Smooth muscle cell (in vitro differentiated cells): Measurements from ENCODE around the gene TMEM167B. TPM values are rescaled to one million over a fixed set of nuclear protein-coding genes. Genes with fewer than 3 reads are reported as not detected.

ENCODE experiments used
- DNase-seq: peaks from one replicate; lab custom pipeline; 2025; ENCODE audit not compliant: unreplicated experiment; lab: John Stamatoyannopoulos, UW
- H2AFZ ChIP-seq: fragments of 200-600 bp; sonication (generic); 2 replicates; pipeline ENCODE4 v1.6.0; 2016; ENCODE audit warnings: antibody characterized with exemption, low read depth, mild to moderate bottlenecking
- H3F3A ChIP-seq: fragments of 200-600 bp; sonication (generic); 2 replicates; pipeline ENCODE4 v1.6.0; 2017; ENCODE audit warnings: antibody characterized with exemption, low read depth
- H3K27ac ChIP-seq: fragments of 200-600 bp; sonication (generic); 2 replicates; pipeline ENCODE4 v1.5.1; 2016; ENCODE audit warnings: low read depth, mild to moderate bottlenecking
- H3K27me3 ChIP-seq: fragments of 200-600 bp; sonication (generic); 2 replicates; pipeline ENCODE4 v1.6.1; 2016; ENCODE audit warnings: low read depth, mild to moderate bottlenecking
- H3K36me3 ChIP-seq: fragments of 200-600 bp; sonication (generic); 2 replicates; pipeline ENCODE4 v1.5.1; 2016; ENCODE audit warnings: low read depth
- H3K4me1 ChIP-seq: fragments of 200-600 bp; sonication (generic); 2 replicates; pipeline ENCODE4 v1.5.1; 2016; ENCODE audit warnings: low read depth
- H3K4me2 ChIP-seq: fragments of 200-600 bp; sonication (generic); 2 replicates; pipeline ENCODE4 v1.6.0; 2016; ENCODE audit warnings: mild to moderate bottlenecking
- H3K4me3 ChIP-seq: fragments of 200-600 bp; sonication (generic); 2 replicates; pipeline ENCODE4 v1.5.1; 2016; ENCODE audit warnings: mild to moderate bottlenecking
- H3K79me2 ChIP-seq: fragments of 200-600 bp; sonication (generic); 2 replicates; pipeline ENCODE4 v1.6.0; 2016; ENCODE audit warnings: low read depth, mild to moderate bottlenecking
- H3K9ac ChIP-seq: fragments of 200-600 bp; sonication (generic); 2 replicates; pipeline ENCODE4 v1.6.0; 2016; ENCODE audit warnings: low read depth
- H3K9me3 ChIP-seq: fragments of 200-600 bp; sonication (generic); replicated peaks from 2 replicates; pipeline ENCODE4 v1.5.1; 2016; ENCODE audit warnings: low read depth
- H4K20me1 ChIP-seq: fragments of 200-600 bp; sonication (generic); 2 replicates; pipeline ENCODE4 v1.6.0; 2016; ENCODE audit warnings: low read depth
- WGBS: methylation state at CpG from one replicate; pipeline ENCODE4 v1.1.7; 2016; ENCODE audit warnings: low lambda C conversion rate; 5-methylcytosine and 5-hydroxymethylcytosine counted together
- polyA plus RNA-seq: library from polyadenylated mRNA; unstranded; fragments of >200 nt; fragmentation: Nextera tagmentation; extraction: Ambion mirVana; gene quantifications from 2 replicates; pipeline ENCODE4 v1.2.1, GENCODE V29; 2016
- total RNA-seq: library from RNA; depleted of rRNA; stranded (reverse); fragments of >200 nt; gene quantifications from 2 replicates; pipeline ENCODE4 v1.2.3, GENCODE V29; 2014
- TF ChIP-seq, protein P1 (sequence below): fragments of 200-600 bp; sonication (generic); IDR thresholded peaks from 2 replicates; pipeline ENCODE4 v1.5.1; 2017; ENCODE audit warnings: borderline replicate concordance, mild to moderate bottlenecking, antibody characterized with exemption; ENCODE audit not compliant: insufficient read depth, poor library complexity, severe bottlenecking

TMEM167B gene
- total and polyA plus RNA-seq, 2 experiments from 2014 or later, result 24.2 to 31.6 TPM

DNA sequence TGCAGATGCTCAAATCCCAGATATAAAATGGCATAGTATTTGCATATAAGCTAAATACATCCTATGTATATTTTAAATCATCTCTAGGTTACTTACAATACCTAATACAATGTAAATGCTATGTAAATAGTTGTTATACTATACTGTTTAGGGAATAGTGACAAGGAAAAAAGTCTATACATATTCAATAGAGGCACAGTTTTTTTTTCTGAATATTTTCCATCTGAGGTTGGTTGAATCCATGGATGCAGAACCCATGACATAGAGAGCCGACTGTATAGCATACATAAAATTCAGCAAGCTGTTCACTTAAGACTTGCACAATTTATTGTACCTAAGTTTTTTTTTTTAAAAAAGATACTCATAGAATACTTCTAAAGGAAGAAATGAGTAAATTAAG, 21.3 kb upstream of the TMEM167B start:
- TF ChIP-seq, protein P1, sequence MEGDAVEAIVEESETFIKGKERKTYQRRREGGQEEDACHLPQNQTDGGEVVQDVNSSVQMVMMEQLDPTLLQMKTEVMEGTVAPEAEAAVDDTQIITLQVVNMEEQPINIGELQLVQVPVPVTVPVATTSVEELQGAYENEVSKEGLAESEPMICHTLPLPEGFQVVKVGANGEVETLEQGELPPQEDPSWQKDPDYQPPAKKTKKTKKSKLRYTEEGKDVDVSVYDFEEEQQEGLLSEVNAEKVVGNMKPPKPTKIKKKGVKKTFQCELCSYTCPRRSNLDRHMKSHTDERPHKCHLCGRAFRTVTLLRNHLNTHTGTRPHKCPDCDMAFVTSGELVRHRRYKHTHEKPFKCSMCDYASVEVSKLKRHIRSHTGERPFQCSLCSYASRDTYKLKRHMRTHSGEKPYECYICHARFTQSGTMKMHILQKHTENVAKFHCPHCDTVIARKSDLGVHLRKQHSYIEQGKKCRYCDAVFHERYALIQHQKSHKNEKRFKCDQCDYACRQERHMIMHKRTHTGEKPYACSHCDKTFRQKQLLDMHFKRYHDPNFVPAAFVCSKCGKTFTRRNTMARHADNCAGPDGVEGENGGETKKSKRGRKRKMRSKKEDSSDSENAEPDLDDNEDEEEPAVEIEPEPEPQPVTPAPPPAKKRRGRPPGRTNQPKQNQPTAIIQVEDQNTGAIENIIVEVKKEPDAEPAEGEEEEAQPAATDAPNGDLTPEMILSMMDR, result no peak
- no peak for DNase-seq
- no peaks in the 10 kb centered on the region for H3K4me1 ChIP-seq
- H3K79me2 ChIP-seq, result peaks cover 81% of the 10 kb centered on the region
- no peak overlapping the region for H3K4me3 ChIP-seq
- H4K20me1 ChIP-seq, result peaks cover 94% of the 10 kb centered on the region
- 100% methylated on average over 1 of the region's 1 CpG for WGBS
- no peaks in the 10 kb centered on the region for H3K9me3 ChIP-seq
- no peak overlapping the region for H2AFZ ChIP-seq
- H3K4me2 ChIP-seq, result no peak overlapping the region
- H3K27ac ChIP-seq, result no peak overlapping the region
- H3K27me3 ChIP-seq, result no peaks in the 10 kb centered on the region
- no peak overlapping the region for H3K9ac ChIP-seq
- peaks cover 22% of the 10 kb centered on the region for H3K36me3 ChIP-seq
- H3F3A ChIP-seq, result peaks cover 3% of the 10 kb centered on the region

DNA sequence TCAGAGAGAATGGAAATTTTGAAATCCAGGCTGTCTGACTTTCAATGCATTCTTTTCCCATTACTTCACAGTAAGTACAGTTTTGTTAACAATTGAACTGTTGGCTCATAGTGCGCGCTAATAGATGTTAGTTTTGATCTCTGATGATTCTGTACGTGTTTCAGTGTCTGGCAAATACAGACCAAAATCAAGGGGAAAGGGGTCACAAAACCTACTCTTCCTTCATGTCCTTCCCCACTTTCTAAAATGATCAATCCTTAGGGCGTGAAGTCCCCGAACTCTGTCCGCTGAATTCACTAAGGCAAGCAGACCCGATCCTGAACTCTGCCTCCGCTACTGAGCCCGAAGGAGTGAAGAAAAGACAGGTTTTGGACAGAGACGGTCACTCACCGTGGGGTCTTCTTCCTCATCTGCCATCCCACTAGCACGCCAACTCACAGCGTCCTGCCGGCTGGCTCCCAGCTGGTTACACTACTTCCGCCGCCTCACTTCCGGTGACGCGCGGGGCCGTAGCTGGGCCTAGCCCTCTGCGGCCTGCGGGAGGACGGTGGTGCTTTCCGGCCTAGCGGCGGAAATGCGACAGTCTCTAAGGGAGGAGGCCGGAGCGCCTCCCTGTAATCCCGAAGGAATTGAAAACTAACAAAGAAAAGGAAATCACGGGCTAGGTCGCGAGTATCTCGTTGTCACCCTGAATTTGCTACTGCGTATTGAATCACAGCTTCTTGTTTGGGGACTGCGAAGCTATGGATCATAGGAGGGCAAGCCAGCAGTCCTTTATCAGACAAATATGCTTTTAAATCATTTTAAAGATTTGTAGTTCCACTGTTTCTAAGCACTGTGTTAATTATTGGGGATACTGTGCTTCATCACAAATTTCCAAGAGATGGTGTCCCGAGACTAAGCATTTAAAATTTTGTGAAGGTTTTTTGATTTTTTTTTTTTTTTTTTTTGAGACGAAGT, 14.8 kb upstream of the TMEM167B start, which contains the start of gene TAF13:
Gene TAF13, minus strand, starts transcription at position 473 of the 960 bp plus-strand sequence. Its CDS starts 56 bp downstream, at position 417.
- 6% methylated on average over 39 of the region's 39 CpGs for WGBS
- TF ChIP-seq, protein P1, result peak; percentile 15

DNA sequence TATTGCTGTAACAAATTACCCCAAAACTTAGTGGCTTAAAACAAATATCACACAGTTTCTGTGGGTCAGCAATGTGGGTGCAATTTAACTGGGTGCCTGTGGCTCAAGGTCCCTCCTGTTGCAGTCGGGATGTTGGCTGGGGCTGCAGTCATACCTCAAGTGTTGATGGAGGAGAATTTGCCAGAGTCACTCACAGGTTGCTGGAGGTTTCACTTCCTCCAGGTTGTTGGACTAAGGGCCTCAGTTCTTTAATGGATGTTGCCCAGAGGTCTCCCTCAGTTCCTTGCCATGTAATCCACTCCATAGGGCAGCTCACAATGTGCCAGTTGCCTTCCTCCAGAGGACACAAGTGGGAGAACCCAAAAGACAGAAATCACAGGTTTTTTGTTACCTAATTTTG, 12.2 kb upstream of the TMEM167B start:
- no peak overlapping the region for H2AFZ ChIP-seq
- H4K20me1 ChIP-seq, result peaks cover 7% of the 10 kb centered on the region
- H3K9ac ChIP-seq, result no peak overlapping the region
- no peaks in the 10 kb centered on the region for H3F3A ChIP-seq
- H3K4me1 ChIP-seq, result peaks cover 8% of the 10 kb centered on the region
- TF ChIP-seq, protein P1, result no peak
- no peak for DNase-seq
- H3K36me3 ChIP-seq, result no peaks in the 10 kb centered on the region
- no peak overlapping the region for H3K27ac ChIP-seq
- no peak overlapping the region for H3K4me2 ChIP-seq
- peaks cover 22% of the 10 kb centered on the region for H3K79me2 ChIP-seq
- H3K9me3 ChIP-seq, result no peaks in the 10 kb centered on the region
- WGBS, result 100% methylated on average over 1 of the region's 1 CpG
- no peaks in the 10 kb centered on the region for H3K27me3 ChIP-seq
- H3K4me3 ChIP-seq, result no peak overlapping the region

More for the DNA sequence above, 14.8 kb upstream of the TMEM167B start, which contains the start of gene TAF13:
- peak; percentile 73 for DNase-seq
- H3K27ac ChIP-seq, result peak within 1 kb of the TSS; percentile 99
- H2AFZ ChIP-seq, result peak within 1 kb of the TSS; percentile 77
- H4K20me1 ChIP-seq, result peaks cover 29% of the 10 kb centered on the region
- peak within 1 kb of the TSS; percentile 100 for H3K9ac ChIP-seq
- no peaks in the 10 kb centered on the region for H3K27me3 ChIP-seq
- no peaks in the 10 kb centered on the region for H3K9me3 ChIP-seq
- H3K36me3 ChIP-seq, result peaks cover 2% of the 10 kb centered on the region
- H3K4me1 ChIP-seq, result peaks cover 8% of the 10 kb centered on the region
- H3K79me2 ChIP-seq, result peaks cover 45% of the 10 kb centered on the region
- H3F3A ChIP-seq, result no peaks in the 10 kb centered on the region
- peak within 1 kb of the TSS; percentile 93 for H3K4me2 ChIP-seq
- H3K4me3 ChIP-seq, result peak within 1 kb of the TSS; percentile 90
